C4-2B (cell line): ENCODE results near the gene RBPMS2.
A peak's percentile ranks its signal among the peaks of the same experiment; 100 is the strongest.

Experiments
- H3K27ac ChIP-seq: fragments of 450-650 bp; 2 replicates; pipeline ENCODE4 v1.5.1; 2017
- ZFX ChIP-seq: fragments of 450-650 bp; IDR thresholded peaks from 2 replicates; pipeline ENCODE4 v1.6.1; 2017
- TF ChIP-seq, protein P1 (sequence below): fragments of 450-650 bp; conservative IDR thresholded peaks from 2 replicates; pipeline ENCODE4 v1.5.1; 2017; ENCODE audit warnings: mild to moderate bottlenecking

RBPMS2 gene

GRCh38 chr15:64702816-64703631 lies 72.4 kb downstream of the RBPMS2 start:
- TF ChIP-seq, protein P1, sequence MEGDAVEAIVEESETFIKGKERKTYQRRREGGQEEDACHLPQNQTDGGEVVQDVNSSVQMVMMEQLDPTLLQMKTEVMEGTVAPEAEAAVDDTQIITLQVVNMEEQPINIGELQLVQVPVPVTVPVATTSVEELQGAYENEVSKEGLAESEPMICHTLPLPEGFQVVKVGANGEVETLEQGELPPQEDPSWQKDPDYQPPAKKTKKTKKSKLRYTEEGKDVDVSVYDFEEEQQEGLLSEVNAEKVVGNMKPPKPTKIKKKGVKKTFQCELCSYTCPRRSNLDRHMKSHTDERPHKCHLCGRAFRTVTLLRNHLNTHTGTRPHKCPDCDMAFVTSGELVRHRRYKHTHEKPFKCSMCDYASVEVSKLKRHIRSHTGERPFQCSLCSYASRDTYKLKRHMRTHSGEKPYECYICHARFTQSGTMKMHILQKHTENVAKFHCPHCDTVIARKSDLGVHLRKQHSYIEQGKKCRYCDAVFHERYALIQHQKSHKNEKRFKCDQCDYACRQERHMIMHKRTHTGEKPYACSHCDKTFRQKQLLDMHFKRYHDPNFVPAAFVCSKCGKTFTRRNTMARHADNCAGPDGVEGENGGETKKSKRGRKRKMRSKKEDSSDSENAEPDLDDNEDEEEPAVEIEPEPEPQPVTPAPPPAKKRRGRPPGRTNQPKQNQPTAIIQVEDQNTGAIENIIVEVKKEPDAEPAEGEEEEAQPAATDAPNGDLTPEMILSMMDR, result no peak
- peak; percentile 68 for TF ChIP-seq ZFX
- H3K27ac ChIP-seq, result peak overlapping the region; percentile 86

GRCh38 chr15:64701482-64702184 lies 73.8 kb downstream of the RBPMS2 start:
- no peak overlapping the region; the same call in 1 of the 2 replicates for H3K27ac ChIP-seq
- TF ChIP-seq ZFX, result no peak
- TF ChIP-seq, protein P1, result no peak

DNA sequence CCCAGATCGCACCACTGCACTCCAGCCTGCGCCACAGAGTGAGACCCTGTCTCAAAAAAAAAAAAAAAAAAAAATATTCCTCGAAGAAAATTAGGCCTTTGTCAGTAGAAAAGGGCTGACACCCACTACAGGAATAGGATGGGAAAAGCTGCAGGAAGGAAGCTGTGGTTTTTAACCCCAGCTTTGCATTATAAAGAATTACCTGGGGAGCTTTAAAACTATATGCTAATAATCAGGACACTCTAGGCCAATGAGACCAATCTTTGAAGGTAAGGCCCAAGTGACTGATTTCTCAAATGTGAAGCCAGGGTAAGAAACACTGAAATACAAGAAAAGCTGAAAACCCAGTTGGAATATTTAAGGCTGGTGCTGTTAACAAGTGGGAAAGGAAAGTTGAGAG lies 74.3 kb downstream of the RBPMS2 start:
- no peak overlapping the region for H3K27ac ChIP-seq
- TF ChIP-seq, protein P1, result no peak
- TF ChIP-seq ZFX, result no peak

DNA sequence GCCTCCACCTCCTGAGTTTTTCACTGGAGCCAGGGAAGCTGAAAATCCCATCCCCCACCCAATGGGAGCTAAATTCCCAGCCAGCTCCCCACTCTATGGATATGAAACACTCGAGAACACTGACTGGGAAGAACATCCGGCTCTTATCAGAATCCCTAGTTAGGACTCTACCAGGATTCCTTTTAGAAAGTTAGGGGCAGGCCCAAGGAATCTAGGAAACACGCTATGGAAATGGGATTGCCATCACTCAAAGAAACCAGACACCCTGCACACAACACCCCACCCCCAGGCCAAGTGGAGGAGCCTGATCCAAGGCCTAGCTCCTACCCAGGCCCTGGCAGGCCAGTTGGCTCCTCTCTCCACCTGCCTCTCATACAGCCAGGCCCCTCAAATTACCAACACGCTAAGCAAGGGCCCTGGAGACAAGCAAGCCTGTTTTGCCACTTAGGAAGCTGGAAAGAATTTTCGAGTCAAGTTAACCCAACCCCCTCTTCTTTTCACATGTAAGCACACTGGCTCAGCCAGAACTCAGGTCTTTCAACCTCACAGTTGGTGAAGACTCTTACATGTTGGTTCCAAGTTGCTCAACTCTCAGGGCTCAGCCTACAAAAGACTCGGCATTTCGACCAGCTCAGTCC lies 75.5 kb downstream of the RBPMS2 start:
- H3K27ac ChIP-seq, result 0 out of 2 replicates have a peak overlapping the region, but pooled peaks have one; percentile 0
- TF ChIP-seq, protein P1, result no peak
- no peak for TF ChIP-seq ZFX

DNA sequence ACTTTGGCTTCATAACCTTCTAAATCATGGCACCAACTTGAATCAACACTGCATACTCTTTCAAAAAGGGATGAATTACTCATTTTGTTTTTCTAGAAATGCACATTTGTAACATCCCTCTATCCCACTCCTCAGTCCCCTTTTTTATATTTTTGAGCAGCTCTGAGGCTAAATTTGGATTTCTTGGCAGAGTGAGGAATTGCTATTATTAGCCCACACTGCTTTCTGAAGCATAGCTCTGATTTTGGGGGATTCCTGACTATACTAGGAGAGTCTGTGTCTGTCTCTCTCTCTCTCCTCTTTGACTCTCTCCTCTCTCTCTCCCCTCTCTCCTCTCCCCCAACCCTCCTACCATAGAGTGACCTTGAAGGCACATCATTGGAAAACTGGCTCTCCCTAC lies 76.6 kb downstream of the RBPMS2 start:
- no peak overlapping the region for H3K27ac ChIP-seq
- TF ChIP-seq ZFX, result no peak
- TF ChIP-seq, protein P1, result no peak

- TF ChIP-seq ZFX, result no peak
- TF ChIP-seq, protein P1, result no peak
- H3K27ac ChIP-seq, result no peak overlapping the region
These were observed 77.4 kb downstream of the RBPMS2 start for GRCh38 chr15:64697911-64698369.

- no peak for TF ChIP-seq ZFX
- TF ChIP-seq, protein P1, result no peak
- H3K27ac ChIP-seq, result no peak overlapping the region
These were observed 78.9 kb downstream of the RBPMS2 start for GRCh38 chr15:64696481-64696880.
